Psoas muscle (tissue), 8 donors: ENCODE results near the gene GREB1L. TPM values are rescaled to one million over a fixed set of nuclear protein-coding genes. Genes with fewer than 3 reads are reported as not detected.

ENCODE experiments used
- ATAC-seq, 4 donors: fragments of 200-7000 bp; cut with Tn5 transposase; one replicate each; pipeline ENCODE4 v1.9.1; 2020; ENCODE audit warnings: moderate library complexity in 3 of 4, mild to moderate bottlenecking in 2 of 4
- DNase-seq, 2 donors: peaks; one replicate each; pipeline ENCODE4 v3.0.0-alpha.2; 2020
- H3K27ac ChIP-seq: fragments of 200-600 bp; one replicate; pipeline ENCODE4 v1.8.0; 2022
- H3K27me3 ChIP-seq, 3 donors: fragments of 200-600 bp in 1 of 3; one replicate each; pipeline versions ENCODE4 v1.6.1 to v1.8.0; 2013 to 2022; ENCODE audit warnings: low read length in 2 of 3, mild to moderate bottlenecking in 2 of 3, moderate library complexity in 1 of 3; ENCODE audit not compliant: insufficient read depth in 3 of 3
- H3K36me3 ChIP-seq, 2 donors: fragments of 200-600 bp in 1 of 2; one replicate each; pipeline versions ENCODE4 v1.6.1 to v1.8.0; 2013 to 2022; ENCODE audit warnings: low read depth in 1 of 2, mild to moderate bottlenecking in 1 of 2, moderate library complexity in 1 of 2; ENCODE audit not compliant: insufficient read depth in 1 of 2
- H3K4me1 ChIP-seq: fragments of 200-600 bp; one replicate; pipeline ENCODE4 v1.8.0; 2022
- H3K4me3 ChIP-seq: fragments of 200-600 bp; one replicate; pipeline ENCODE4 v1.8.0; 2022; ENCODE audit warnings: mild to moderate bottlenecking
- H3K9me3 ChIP-seq: fragments of 200-600 bp; one replicate; pipeline ENCODE4 v1.8.0; 2022
- WGBS, 3 donors: extraction: QIAGEN DNeasy Blood & Tissue Kit; methylation state at CpG; one replicate each; pipeline versions ENCODE4 v1.1.6 to v1.1.7; 2013; 5-methylcytosine and 5-hydroxymethylcytosine counted together
- intact Hi-C, 2 donors: fragments of 100-400 bp; cut with DNase I; formaldehyde crosslinking; loops; one replicate each; pipeline versions ENCODE4 v1.11.0 to v1.14.2; 2022
- polyA plus RNA-seq, 3 donors: library from polyadenylated mRNA; stranded (reverse); fragments of 200-250 nt; gene quantifications; one replicate each; pipeline ENCODE4 v1.2.3, GENCODE V29; 2013
- total RNA-seq, 4 donors: library from RNA; stranded (reverse); fragmentation: NEBNext Ultra II Directional in 2 of 4; extraction: Animal tissue kit (Norgen Biotek cat#: 25700) in 2 of 4; gene quantifications; one replicate each; pipeline versions ENCODE4 v1.2.1 to v1.2.4, GENCODE V29; 2021 to 2023
- TF ChIP-seq, protein P1 (sequence below): fragments of 200-600 bp; IDR thresholded peaks from one replicate; pipeline ENCODE4 v1.8.0; 2022; ENCODE audit warnings: antibody characterized with exemption
- donor health status: healthy with polysubstance abuse.
- donor health status: DM: no; HTN: no; CAD: no; lungs with moderate emphysema.
- donor health status: Bipolar disorder and iron deficiency.
- donor health status: healthy.
- donor health status: DM: yes; HTN: yes; CAD: no.
- donor health status: DM: no; HTN: no; CAD: no.
- donor health status: DM: no; HTN: no; CAD: no.
- donor health status: DM: yes; HTN: yes; CAD: no.

GREB1L gene
- total and polyA plus RNA-seq, 7 donors, result 0.59 to 11.3 (median 8.9) TPM

DNA sequence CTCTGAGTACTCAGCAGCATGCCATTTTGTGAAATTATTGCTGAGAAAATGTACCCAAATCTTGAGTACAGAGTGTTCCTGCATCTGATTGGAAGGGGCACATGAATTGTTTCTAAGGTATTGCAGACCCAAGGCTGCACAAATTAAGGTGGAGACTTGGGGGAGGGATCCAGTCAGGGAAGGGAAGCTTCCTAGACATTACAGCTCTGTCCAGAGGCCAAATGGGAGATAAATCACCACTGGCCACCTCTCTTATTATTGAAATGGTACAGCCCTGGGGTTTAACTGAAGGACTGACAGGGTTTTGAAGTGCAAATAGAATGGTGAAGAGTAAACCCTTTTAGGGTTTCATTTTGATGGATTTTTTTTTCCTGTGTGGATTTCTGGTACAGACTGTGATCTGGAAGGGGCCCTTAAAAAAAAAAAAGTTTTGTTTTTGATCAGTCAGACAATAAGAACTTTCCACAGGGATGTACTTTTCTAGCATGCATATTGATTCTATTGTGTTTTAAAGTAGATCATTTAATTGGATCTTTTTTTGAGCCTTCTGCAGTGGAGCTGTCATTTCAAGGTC lies 119.4 kb downstream of the GREB1L start:
- H3K36me3 ChIP-seq, result no peaks in the 10 kb centered on the region
- no peak overlapping the region for H3K27ac ChIP-seq
- H3K4me1 ChIP-seq, result no peaks in the 10 kb centered on the region
- DNase-seq, result no peak
- H3K9me3 ChIP-seq, result no peaks in the 10 kb centered on the region
- TF ChIP-seq, protein P1, sequence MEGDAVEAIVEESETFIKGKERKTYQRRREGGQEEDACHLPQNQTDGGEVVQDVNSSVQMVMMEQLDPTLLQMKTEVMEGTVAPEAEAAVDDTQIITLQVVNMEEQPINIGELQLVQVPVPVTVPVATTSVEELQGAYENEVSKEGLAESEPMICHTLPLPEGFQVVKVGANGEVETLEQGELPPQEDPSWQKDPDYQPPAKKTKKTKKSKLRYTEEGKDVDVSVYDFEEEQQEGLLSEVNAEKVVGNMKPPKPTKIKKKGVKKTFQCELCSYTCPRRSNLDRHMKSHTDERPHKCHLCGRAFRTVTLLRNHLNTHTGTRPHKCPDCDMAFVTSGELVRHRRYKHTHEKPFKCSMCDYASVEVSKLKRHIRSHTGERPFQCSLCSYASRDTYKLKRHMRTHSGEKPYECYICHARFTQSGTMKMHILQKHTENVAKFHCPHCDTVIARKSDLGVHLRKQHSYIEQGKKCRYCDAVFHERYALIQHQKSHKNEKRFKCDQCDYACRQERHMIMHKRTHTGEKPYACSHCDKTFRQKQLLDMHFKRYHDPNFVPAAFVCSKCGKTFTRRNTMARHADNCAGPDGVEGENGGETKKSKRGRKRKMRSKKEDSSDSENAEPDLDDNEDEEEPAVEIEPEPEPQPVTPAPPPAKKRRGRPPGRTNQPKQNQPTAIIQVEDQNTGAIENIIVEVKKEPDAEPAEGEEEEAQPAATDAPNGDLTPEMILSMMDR, result no peak
- peak in 1 of 4 donors; percentile 19 for ATAC-seq
- intact Hi-C loops, result loop anchor here in 1 of 2 donors (10.0 kb wide), 1 partner anchor 47 kb away; no protein-coding TSS in a partner anchor
- H3K4me3 ChIP-seq, result no peak overlapping the region
- peaks cover 0 to 2% (median 0%) of the 10 kb centered on the region in 3 donors for H3K27me3 ChIP-seq

DNA sequence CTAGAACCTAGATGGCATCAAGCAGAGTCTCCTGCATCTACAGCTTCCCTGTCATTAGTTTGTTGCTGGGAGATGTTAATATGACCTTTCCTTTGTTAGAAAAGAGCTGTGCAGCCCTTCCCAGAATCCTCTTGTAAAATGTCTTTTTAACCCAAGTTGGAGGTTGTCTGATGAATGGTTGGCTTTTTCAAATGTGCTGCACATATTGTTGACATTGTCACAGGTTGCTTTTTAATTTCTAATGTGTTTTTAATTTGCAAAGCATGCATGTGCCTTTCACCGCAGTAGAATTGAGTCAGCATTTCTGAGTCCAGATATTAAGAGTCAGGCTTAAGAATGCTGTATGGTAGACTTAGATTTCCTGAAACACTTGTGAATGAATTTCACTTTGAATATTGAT lies 120.8 kb downstream of the GREB1L start:
- Histone ChIP-seq H3K27ac (no peak overlapping the region), H3K36me3 (no peaks in the 10 kb centered on the region), H3K27me3 (peaks cover 0 to 2% (median 0%) of the 10 kb centered on the region in 3 donors), H3K4me3 (no peak overlapping the region), H3K9me3 (no peaks in the 10 kb centered on the region), H3K4me1 (no peaks in the 10 kb centered on the region)
- 20 to 31% (median 26%) methylated on average over 1 of the region's 1 CpG for WGBS, 3 donors
- ATAC-seq, result no peak
- DNase-seq, result no peak
- TF ChIP-seq, protein P1, result no peak
- intact Hi-C loops, result loop anchor here in 1 of 2 donors (10.0 kb wide), 1 partner anchor 48 kb away; no protein-coding TSS in a partner anchor

DNA sequence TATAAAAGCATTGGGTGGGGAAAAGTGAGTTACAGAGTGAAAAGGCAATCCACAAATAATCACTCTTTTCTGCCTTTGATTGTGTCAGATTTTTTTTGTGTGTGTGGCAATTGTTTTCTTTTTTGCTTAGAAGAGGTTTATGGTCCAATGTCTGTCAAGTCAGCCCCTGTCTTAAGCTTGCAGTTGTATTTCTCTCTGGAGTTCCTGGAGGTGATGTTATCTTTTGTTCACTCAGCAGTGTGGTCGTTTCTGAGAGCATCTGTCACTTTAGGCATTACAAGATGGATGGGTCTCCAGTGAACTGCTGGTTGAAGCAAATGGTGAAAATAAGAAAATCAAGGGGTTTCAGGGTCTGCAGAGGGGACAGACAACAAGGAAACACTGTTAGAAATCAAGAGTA lies 121.3 kb downstream of the GREB1L start:
- H3K36me3 ChIP-seq, result no peaks in the 10 kb centered on the region
- H3K9me3 ChIP-seq, result no peaks in the 10 kb centered on the region
- TF ChIP-seq, protein P1, result no peak
- WGBS, 3 donors, result 0 to 13% (median 4%) methylated on average over 1 of the region's 1 CpG
- ATAC-seq, result no peak
- DNase-seq, result no peak
- peaks cover 0 to 2% (median 0%) of the 10 kb centered on the region in 3 donors for H3K27me3 ChIP-seq
- no peaks in the 10 kb centered on the region for H3K4me1 ChIP-seq
- intact Hi-C loops, result loop anchor here in 1 of 2 donors (10.0 kb wide), 1 partner anchor 49 kb away; no protein-coding TSS in a partner anchor
- H3K27ac ChIP-seq, result no peak overlapping the region
- H3K4me3 ChIP-seq, result no peak overlapping the region

DNA sequence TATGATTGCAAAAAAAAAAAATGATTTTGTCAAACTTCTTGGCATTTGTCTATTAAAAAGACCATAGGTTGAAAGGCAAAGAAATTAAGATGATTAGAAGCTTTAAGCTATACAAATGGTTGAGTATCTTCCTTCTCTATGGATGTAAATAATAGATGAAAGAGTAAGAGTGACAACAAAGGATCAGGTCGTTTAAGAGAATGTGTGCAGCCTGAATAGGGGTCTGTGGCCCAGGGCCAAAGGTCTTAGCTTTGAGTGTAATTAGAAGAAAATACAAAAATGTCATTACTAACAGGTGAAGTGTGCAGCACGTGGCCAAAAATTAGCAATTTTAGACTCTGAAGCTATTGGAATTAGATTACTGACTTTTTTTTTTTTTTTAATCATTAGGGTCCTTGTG lies 122.4 kb downstream of the GREB1L start:
- Histone ChIP-seq H3K36me3 (no peaks in the 10 kb centered on the region), H3K9me3 (no peaks in the 10 kb centered on the region), H3K27ac (no peak overlapping the region), H3K4me1 (no peaks in the 10 kb centered on the region), H3K27me3 (no peaks in the 10 kb centered on the region), H3K4me3 (no peak overlapping the region)
- 42 to 61% (median 50%) methylated on average over 2 of the region's 2 CpGs for WGBS, 3 donors
- TF ChIP-seq, protein P1, result no peak
- intact Hi-C loops, result loop anchor here in 1 of 2 donors (10.0 kb wide), 1 partner anchor 50 kb away; no protein-coding TSS in a partner anchor
- ATAC-seq (no peak), DNase-seq (no peak)

DNA sequence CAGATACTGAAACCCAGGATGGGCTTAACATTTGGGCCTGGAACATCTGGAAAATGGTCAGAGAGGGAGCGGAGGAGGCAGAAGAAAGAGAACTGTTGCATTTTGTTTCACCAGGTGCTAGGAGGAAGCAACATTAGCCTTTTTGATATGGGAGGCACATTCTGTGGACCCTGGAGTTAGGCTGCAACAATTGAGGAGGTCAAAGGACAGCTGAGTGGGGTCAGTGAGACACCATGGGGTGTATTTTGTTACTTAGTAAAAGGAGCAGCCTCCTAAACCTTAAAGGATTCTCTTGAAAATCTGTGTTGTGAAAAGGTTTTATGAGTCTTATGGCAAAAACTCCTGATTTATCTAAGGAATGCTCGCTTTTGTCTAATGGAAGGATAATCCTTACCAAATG lies 124.9 kb downstream of the GREB1L start:
- H3K4me1 ChIP-seq, result no peaks in the 10 kb centered on the region
- DNase-seq (no peak), ATAC-seq (no peak)
- no peaks in the 10 kb centered on the region for H3K27me3 ChIP-seq
- no peak overlapping the region for H3K27ac ChIP-seq
- intact Hi-C loops, result loop anchor here in 1 of 2 donors (10.0 kb wide), 1 partner anchor 52 kb away; no protein-coding TSS in a partner anchor
- TF ChIP-seq, protein P1, result no peak
- H3K9me3 ChIP-seq, result no peaks in the 10 kb centered on the region
- 69 to 87% (median 84%) methylated on average over 2 of the region's 2 CpGs for WGBS, 3 donors
- H3K4me3 ChIP-seq, result no peak overlapping the region
- H3K36me3 ChIP-seq, result no peaks in the 10 kb centered on the region
